HFFc6 (cell line): ENCODE data around the gene TMEM128. TPM values are rescaled to one million over a fixed set of nuclear protein-coding genes. Genes with fewer than 3 reads are reported as not detected.

Source experiments
- DNase-seq: peaks from one replicate; pipeline ENCODE4 v3.0.0-alpha.2; 2018
- H3K27ac Mint-ChIP-seq: 2 replicates; pipeline ENCODE4 v1.8.0; 2020; ENCODE audit warnings: mild to moderate bottlenecking, mixed read lengths
- H3K27me3 Mint-ChIP-seq: 2 replicates; pipeline ENCODE4 v1.8.0; 2021; ENCODE audit warnings: mild to moderate bottlenecking, moderate library complexity, mixed read lengths; ENCODE audit not compliant: insufficient read depth
- H3K36me3 Mint-ChIP-seq: 2 replicates; pipeline ENCODE4 v1.8.0; 2021; ENCODE audit warnings: low read depth, mixed read lengths
- H3K4me1 Mint-ChIP-seq: 2 replicates; pipeline ENCODE4 v1.8.0; 2020; ENCODE audit warnings: low read depth, mixed read lengths
- H3K4me3 Mint-ChIP-seq: 2 replicates; pipeline ENCODE4 v1.8.0; 2020; ENCODE audit warnings: mild to moderate bottlenecking, moderate library complexity, mixed read lengths
- H3K9me3 Mint-ChIP-seq: 2 replicates; pipeline ENCODE4 v1.8.0; 2020; ENCODE audit warnings: mild to moderate bottlenecking, mixed read lengths
- total RNA-seq, 6 experiments: library from RNA; stranded (reverse); fragmentation: NEBNext Ultra II Directional; extraction: Animal tissue kit (Norgen Biotek cat#: 25700); gene quantifications; 2 replicates in 1 of 6; 3 replicates in 5 of 6; pipeline ENCODE4 v1.2.3, GENCODE V29; 2021
- TF ChIP-seq, protein P1 (sequence below): fragments of 200-600 bp; sonication (generic); IDR thresholded peaks from 2 replicates; pipeline ENCODE4 v1.5.0; 2021; ENCODE audit warnings: antibody characterized with exemption, mild to moderate bottlenecking

Gene TMEM128
- total RNA-seq, 6 experiments from 2014 or later = 19.2 to 22.7 (median 21.7) TPM

DNA sequence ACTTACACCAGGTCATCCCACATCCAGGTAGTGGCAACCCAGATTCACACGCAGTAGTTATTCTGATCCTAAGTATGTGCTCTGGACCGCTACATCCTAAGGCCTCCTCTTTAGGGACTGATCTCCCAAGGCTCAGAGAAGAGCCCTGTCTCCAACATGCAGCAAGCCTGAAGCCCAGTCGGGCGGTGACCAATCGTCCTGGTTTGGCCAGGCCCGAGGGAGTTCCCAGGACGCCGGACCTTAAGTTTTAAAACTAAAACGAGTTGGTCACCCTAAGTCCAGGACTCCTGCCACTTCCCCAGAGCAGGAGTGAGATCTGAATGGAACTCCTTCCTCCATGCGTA, 41.5 kb upstream of the TMEM128 start:
- TF ChIP-seq, protein P1, sequence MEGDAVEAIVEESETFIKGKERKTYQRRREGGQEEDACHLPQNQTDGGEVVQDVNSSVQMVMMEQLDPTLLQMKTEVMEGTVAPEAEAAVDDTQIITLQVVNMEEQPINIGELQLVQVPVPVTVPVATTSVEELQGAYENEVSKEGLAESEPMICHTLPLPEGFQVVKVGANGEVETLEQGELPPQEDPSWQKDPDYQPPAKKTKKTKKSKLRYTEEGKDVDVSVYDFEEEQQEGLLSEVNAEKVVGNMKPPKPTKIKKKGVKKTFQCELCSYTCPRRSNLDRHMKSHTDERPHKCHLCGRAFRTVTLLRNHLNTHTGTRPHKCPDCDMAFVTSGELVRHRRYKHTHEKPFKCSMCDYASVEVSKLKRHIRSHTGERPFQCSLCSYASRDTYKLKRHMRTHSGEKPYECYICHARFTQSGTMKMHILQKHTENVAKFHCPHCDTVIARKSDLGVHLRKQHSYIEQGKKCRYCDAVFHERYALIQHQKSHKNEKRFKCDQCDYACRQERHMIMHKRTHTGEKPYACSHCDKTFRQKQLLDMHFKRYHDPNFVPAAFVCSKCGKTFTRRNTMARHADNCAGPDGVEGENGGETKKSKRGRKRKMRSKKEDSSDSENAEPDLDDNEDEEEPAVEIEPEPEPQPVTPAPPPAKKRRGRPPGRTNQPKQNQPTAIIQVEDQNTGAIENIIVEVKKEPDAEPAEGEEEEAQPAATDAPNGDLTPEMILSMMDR = no peak
- no peaks in the 10 kb centered on the region; the same call in 1 of the 2 replicates for H3K36me3 Mint-ChIP-seq
- H3K9me3 Mint-ChIP-seq = no peaks in the 10 kb centered on the region
- no peaks in the 10 kb centered on the region for H3K27me3 Mint-ChIP-seq
- peak overlapping the region; percentile 81 for H3K27ac Mint-ChIP-seq
- peak overlapping the region; percentile 98 for H3K4me3 Mint-ChIP-seq
- peaks cover 40% of the 10 kb centered on the region for H3K4me1 Mint-ChIP-seq
- DNase-seq = peak; percentile 25

DNA sequence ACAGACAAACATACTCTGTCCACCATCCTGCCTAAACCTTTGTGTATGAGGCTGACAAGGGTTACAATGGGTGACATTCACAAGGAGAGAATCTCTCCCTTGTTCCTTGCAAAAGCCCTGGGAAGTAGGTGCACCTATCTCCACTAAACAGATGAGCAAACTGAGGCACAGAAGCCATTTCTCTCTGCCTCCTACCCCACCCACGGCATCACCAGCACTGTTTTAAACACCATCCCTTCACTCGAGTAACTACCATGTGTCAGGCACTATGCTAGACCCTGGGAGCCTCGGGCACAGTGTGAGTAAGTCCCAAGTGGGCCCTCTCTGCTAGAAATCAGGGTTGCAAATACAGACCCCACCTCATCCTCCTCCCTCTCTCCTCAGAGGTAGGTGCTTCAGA, 41.0 kb upstream of the TMEM128 start:
- peak overlapping the region; percentile 81 for H3K27ac Mint-ChIP-seq
- TF ChIP-seq, protein P1 = no peak
- DNase-seq = no peak
- H3K9me3 Mint-ChIP-seq = no peaks in the 10 kb centered on the region
- no peaks in the 10 kb centered on the region; the same call in 1 of the 2 replicates for H3K36me3 Mint-ChIP-seq
- peak overlapping the region; percentile 98 for H3K4me3 Mint-ChIP-seq
- no peaks in the 10 kb centered on the region for H3K27me3 Mint-ChIP-seq
- peaks cover 40% of the 10 kb centered on the region for H3K4me1 Mint-ChIP-seq

DNA sequence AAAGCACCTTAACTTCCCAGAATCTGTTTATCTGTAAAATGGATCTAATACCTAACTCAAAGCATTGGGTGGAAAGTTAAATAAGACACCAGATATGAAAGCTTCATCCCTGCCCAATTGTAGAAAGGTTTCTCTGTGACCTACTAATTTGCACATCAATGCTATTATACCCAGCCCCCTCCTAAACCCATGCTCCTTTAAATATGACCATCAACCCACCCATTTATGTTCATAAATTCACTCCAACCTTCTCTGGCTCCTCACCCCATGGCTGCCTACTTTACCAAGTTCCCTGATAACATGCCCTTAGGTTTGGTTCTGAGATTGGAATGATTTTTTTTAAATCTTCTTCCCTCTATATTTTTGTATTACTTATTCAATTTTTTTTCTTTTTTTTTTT, 40.1 kb upstream of the TMEM128 start:
- Mint-ChIP-seq H3K4me1 (peaks cover 40% of the 10 kb centered on the region), H3K4me3 (no peak overlapping the region; the same call in 1 of the 2 replicates), H3K9me3 (no peaks in the 10 kb centered on the region), H3K27me3 (no peaks in the 10 kb centered on the region), H3K27ac (no peak overlapping the region), H3K36me3 (no peaks in the 10 kb centered on the region; the same call in 1 of the 2 replicates)
- TF ChIP-seq, protein P1 = no peak
- DNase-seq = no peak

DNA sequence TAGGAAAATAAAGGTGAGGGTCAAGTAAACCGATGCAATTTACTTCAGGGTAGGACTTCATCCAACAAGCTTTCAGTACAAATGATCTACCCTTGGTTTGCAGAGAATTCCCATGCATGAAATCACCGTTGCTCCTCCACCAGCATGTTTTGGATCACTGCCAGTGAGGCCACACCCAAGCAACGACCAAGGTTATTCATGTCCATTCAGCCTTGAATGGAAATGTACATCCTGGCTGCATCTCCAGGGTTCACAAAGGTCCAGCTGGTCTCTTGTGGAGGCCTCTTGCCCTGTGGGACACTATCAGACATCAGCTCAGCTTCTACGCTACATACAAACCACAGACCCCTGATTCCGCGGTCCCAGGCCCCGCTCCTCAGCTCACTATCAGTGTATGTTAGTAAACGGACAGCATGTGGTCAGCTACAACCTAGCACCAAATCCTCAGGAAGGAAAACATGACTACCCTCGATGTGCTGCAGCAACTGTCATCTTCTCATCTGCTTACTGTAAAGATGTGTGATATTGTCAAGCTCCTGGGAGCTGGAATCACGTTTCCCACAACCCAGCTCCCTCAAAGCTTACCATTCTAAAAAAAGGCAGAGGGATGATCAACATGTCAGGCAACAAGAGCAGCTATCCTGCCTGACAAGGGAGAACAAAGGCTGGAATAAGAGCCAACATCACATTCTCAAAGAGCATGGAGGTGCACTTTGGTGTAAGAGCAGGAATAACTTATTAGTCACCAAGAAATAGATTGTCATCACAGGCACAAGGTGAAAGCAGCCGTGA, 37.0 kb upstream of the TMEM128 start:
- H3K4me1 Mint-ChIP-seq = peaks cover 29% of the 10 kb centered on the region
- peaks cover 9% of the 10 kb centered on the region for H3K36me3 Mint-ChIP-seq
- H3K4me3 Mint-ChIP-seq = no peak overlapping the region
- no peaks in the 10 kb centered on the region for H3K9me3 Mint-ChIP-seq
- no peak for DNase-seq
- peak overlapping the region; percentile 43; the same call in 1 of the 2 replicates for H3K27ac Mint-ChIP-seq
- TF ChIP-seq, protein P1 = no peak
- no peaks in the 10 kb centered on the region for H3K27me3 Mint-ChIP-seq

DNA sequence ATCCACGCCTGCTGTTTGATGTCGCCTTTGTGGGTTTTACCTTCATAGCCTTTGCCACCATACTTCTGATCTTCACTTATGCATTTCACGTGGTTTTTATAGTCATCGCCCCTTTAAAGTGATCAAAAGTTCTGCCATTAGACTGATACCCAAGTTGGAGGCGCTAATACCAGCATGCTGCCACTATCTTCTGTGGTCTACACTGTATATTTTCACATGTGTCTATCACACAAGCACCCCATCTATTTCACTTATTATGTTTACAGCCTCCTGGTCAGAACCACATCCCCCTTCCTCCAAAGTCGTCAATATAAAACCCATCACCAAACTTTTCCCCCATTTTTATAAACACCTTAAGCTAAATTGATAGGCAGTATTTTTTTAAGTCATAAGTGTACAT, 33.8 kb upstream of the TMEM128 start:
- H3K4me1 Mint-ChIP-seq = peaks cover 12% of the 10 kb centered on the region
- no peaks in the 10 kb centered on the region for H3K27me3 Mint-ChIP-seq
- H3K9me3 Mint-ChIP-seq = no peaks in the 10 kb centered on the region
- TF ChIP-seq, protein P1 = no peak
- no peak overlapping the region for H3K27ac Mint-ChIP-seq
- peaks cover 9% of the 10 kb centered on the region for H3K36me3 Mint-ChIP-seq
- no peak overlapping the region for H3K4me3 Mint-ChIP-seq
- DNase-seq = no peak
